Loucy (cell line): ENCODE data around the gene PALLD.

ENCODE experiments used
- H2AFZ ChIP-seq: fragments of 200-600 bp; sonication (generic); 2 replicates; pipeline ENCODE4 v1.6.0; 2016; ENCODE audit warnings: antibody characterized with exemption, mild to moderate bottlenecking, low read length, moderate library complexity
- H3F3A ChIP-seq: fragments of 200-600 bp; 2 replicates; pipeline ENCODE4 v1.6.0; 2016; ENCODE audit warnings: antibody characterized with exemption, low read depth, mild to moderate bottlenecking
- H3K27me3 ChIP-seq: fragments of 200-600 bp; sonication (generic); 2 replicates; pipeline ENCODE4 v1.6.1; 2014; ENCODE audit warnings: low read length, mild to moderate bottlenecking; ENCODE audit not compliant: insufficient read depth, poor library complexity, severe bottlenecking
- H3K36me3 ChIP-seq: fragments of 200-600 bp; sonication (generic); 2 replicates; pipeline ENCODE4 v1.6.1; 2016; ENCODE audit warnings: low read length; ENCODE audit not compliant: insufficient read depth
- H3K4me1 ChIP-seq: fragments of 200-600 bp; sonication (generic); 2 replicates; pipeline ENCODE4 v1.5.1; 2014; ENCODE audit warnings: low read length, mild to moderate bottlenecking; ENCODE audit not compliant: insufficient read depth, poor library complexity, severe bottlenecking
- H3K4me2 ChIP-seq: fragments of 200-600 bp; sonication (generic); 2 replicates; pipeline ENCODE4 v1.6.0; 2014; ENCODE audit warnings: antibody characterized with exemption, low read length, low read depth, mild to moderate bottlenecking; ENCODE audit not compliant: poor library complexity, severe bottlenecking
- H3K4me3 ChIP-seq: fragments of 200-600 bp; sonication (generic); 2 replicates; pipeline ENCODE4 v1.5.1; 2014; ENCODE audit warnings: low read length, mild to moderate bottlenecking, mixed read lengths; ENCODE audit not compliant: poor library complexity, severe bottlenecking
- H3K79me2 ChIP-seq: fragments of 200-600 bp; sonication (generic); 2 replicates; pipeline ENCODE4 v1.6.1; 2014; ENCODE audit warnings: low read length; ENCODE audit not compliant: insufficient read depth
- H3K9ac ChIP-seq: fragments of 200-600 bp; sonication (generic); 2 replicates; pipeline ENCODE4 v1.6.0; 2014; ENCODE audit warnings: mild to moderate bottlenecking, low read depth, low read length, moderate library complexity; ENCODE audit not compliant: poor library complexity, severe bottlenecking
- H3K9me2 ChIP-seq: fragments of 200-600 bp; sonication (generic); replicated peaks from 2 replicates; pipeline ENCODE4 v1.6.1; 2016; ENCODE audit warnings: low read depth, low read length, mixed read lengths
- H3K9me3 ChIP-seq: fragments of 200-600 bp; sonication (generic); 2 replicates; pipeline ENCODE4 v1.6.1; 2014; ENCODE audit warnings: mild to moderate bottlenecking, antibody characterized with exemption, low read length, low read depth; ENCODE audit not compliant: insufficient read depth
- H4K20me1 ChIP-seq: fragments of 200-600 bp; sonication (generic); 2 replicates; pipeline ENCODE4 v1.6.0; 2014; ENCODE audit warnings: antibody characterized with exemption, low read length, mild to moderate bottlenecking; ENCODE audit not compliant: insufficient read depth, poor library complexity, severe bottlenecking
- CTCF ChIP-seq: fragments of 200-600 bp; sonication (generic); conservative IDR thresholded peaks from 2 replicates; pipeline ENCODE4 v1.5.1; 2014; ENCODE audit warnings: mild to moderate bottlenecking, antibody characterized with exemption, low read length
- EZH2phosphoT487 ChIP-seq: fragments of 200-600 bp; IDR thresholded peaks from 2 replicates; pipeline ENCODE4 v1.6.1; 2018; ENCODE audit warnings: antibody characterized with exemption, mild to moderate bottlenecking, moderate library complexity, borderline replicate concordance

The PALLD gene

GRCh38 chr4:168472920-168473319, 23.9 kb upstream of the PALLD start:
- Histone ChIP-seq H4K20me1 (no peaks in the 10 kb centered on the region), H3K4me3 (no peak overlapping the region), H3K4me1 (peaks cover 12% of the 10 kb centered on the region), H3K36me3 (no peaks in the 10 kb centered on the region), H2AFZ (no peak overlapping the region), H3K9ac (no peak overlapping the region), H3F3A (no peaks in the 10 kb centered on the region), H3K9me2 (no peaks in the 10 kb centered on the region), H3K9me3 (no peaks in the 10 kb centered on the region), H3K27me3 (no peaks in the 10 kb centered on the region), H3K4me2 (no peak overlapping the region), H3K79me2 (0 out of 2 replicates have a peak, but pooled peaks cover 3% of the 10 kb centered on the region)
- TF ChIP-seq EZH2phosphoT487 (no peak), CTCF (no peak)

- Histone ChIP-seq H4K20me1 (no peaks in the 10 kb centered on the region), H3F3A (no peaks in the 10 kb centered on the region), H3K36me3 (no peaks in the 10 kb centered on the region), H3K4me1 (peaks cover 28% of the 10 kb centered on the region), H3K4me3 (no peak overlapping the region), H2AFZ (no peak overlapping the region), H3K9ac (no peak overlapping the region), H3K4me2 (no peak overlapping the region), H3K27me3 (no peaks in the 10 kb centered on the region), H3K9me2 (no peaks in the 10 kb centered on the region), H3K9me3 (no peaks in the 10 kb centered on the region), H3K79me2 (peaks cover 17% of the 10 kb centered on the region)
- no peak for TF ChIP-seq EZH2phosphoT487
- no peak for TF ChIP-seq CTCF
Observed at GRCh38 chr4:168474660-168475320, 22.1 kb upstream of the PALLD start.

- H3K79me2 ChIP-seq: peaks cover 17% of the 10 kb centered on the region
- no peak overlapping the region for H3K4me3 ChIP-seq
- no peak overlapping the region for H2AFZ ChIP-seq
- H3K27me3 ChIP-seq: no peaks in the 10 kb centered on the region
- no peaks in the 10 kb centered on the region for H3K36me3 ChIP-seq
- H3K4me1 ChIP-seq: peaks cover 28% of the 10 kb centered on the region
- no peak overlapping the region for H3K4me2 ChIP-seq
- no peaks in the 10 kb centered on the region for H3F3A ChIP-seq
- no peaks in the 10 kb centered on the region for H4K20me1 ChIP-seq
- H3K9me3 ChIP-seq: no peaks in the 10 kb centered on the region
- no peaks in the 10 kb centered on the region for H3K9me2 ChIP-seq
- H3K9ac ChIP-seq: no peak overlapping the region
- no peak for TF ChIP-seq CTCF
Observed at GRCh38 chr4:168475745-168476144, 21.1 kb upstream of the PALLD start.
